Measurements from ENCODE around the gene KCNMB4. TPM values are rescaled to one million over a fixed set of nuclear protein-coding genes. Genes with fewer than 3 reads are reported as not detected.

Gene KCNMB4, protein sequence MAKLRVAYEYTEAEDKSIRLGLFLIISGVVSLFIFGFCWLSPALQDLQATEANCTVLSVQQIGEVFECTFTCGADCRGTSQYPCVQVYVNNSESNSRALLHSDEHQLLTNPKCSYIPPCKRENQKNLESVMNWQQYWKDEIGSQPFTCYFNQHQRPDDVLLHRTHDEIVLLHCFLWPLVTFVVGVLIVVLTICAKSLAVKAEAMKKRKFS
- 12.1 TPM for polyA plus RNA-seq (2013, experiment 1 of 2; ENCODE audit: insufficient read length)
- 11.6 TPM for polyA plus RNA-seq (2013, experiment 2 of 2; ENCODE audit: insufficient read length)

DNA sequence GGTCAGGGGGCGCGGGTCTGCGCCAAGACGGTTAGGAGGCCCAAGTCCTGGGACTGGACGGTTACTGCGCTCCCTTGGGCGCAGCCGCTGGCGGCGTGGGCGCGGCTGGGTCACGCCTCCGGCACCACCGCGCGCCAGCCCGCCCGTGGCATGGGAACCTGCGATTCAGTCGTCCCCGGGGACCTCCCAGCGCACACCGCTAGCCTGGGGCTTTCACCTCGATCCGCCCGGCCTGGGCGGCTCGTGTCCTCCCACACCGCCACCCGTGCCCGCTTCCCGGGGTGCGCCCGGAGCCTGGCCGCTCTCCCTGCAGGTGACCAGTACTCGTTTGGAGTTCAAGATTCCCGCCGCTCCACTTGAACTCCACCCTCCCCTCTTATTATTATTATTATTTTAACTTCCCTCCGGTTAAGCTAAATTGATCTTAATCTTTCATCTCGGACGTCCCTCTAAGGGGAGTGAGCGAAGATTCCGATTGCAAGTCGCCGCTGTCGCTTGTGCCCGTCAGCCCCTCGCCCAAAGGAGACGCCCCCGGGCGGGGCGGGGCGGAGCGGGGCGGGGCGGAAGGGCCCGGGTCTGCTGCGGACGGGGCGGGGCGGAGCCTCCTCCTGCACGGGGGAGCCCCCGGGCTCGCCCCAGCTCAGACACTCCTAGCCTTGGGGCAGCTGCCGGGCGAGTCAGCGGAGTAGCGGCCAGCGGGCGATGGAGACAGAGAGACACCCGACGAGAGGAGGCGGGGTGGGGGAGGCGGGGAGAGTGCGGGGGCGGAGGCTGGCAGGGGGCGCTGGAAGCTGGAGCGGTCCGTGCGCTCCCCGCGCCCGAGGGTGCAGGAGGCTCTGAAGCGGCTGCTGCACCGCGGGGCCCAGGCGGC, at the start of gene KCNMB4:
Gene KCNMB4, plus strand, starts transcription at position 643 of the 871 bp plus-strand sequence. CDS start 445 bp downstream, outside the sequence.
- peak; percentile 55 for DNase-seq

DNA sequence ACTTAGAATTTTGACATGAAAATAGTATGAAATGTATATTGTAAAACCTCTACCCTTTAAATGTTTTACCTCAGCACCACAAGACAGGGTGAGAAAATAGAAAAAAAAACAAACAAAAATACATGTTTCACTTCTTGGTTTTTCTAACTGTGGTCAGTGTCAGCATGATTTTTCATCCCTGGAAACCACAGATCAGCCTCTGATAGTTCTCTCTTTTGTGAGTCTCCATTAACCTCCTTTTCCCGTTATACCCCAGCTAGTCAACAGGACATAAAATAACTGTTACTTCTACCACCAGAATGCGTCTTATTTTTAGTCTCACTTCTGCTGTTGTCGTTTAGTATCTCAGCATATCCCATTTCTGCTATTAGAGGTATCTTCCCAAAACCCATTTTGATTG, 48.3 kb upstream of the KCNMB4 start:
- DNase-seq = no peak

DNA sequence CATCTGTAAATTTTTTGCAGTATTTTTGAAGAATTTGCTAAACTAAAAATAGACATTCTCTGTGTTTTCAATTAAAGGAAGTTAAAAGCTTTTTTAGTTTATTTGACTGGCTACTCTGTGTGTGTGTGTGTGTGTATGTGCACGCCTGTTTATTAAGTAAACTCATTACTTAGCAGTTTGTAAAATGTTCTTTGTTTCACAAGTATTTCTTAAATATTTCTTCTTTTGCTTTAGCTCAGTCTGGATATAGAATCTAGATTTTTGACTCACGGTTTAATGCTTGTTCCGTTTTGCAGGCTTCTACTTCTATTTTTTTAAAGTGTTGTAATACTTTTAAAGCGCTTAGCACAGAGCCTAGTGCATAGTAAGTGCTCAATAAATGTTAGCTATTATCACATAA, 46.5 kb upstream of the KCNMB4 start:
- no peak for DNase-seq

DNA sequence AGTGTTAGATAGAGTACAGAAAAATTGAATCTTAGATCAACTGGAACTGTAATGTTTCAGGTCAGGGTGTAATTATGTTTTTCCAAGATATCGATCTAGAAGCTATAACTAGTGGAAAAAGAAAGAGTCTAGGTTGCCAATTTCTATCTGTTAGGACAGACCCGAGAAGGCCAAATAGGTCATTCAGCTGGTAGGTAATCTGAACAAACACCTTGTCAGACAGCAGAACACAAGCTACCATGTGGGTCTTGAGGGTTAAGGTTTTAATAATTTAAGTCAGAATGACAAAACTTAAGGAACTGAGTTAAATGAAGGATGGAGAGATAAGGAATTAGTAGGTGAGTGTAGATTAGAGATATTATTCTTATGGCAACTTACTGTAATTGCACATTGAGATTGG, 44.9 kb upstream of the KCNMB4 start:
- no peak for DNase-seq

DNA sequence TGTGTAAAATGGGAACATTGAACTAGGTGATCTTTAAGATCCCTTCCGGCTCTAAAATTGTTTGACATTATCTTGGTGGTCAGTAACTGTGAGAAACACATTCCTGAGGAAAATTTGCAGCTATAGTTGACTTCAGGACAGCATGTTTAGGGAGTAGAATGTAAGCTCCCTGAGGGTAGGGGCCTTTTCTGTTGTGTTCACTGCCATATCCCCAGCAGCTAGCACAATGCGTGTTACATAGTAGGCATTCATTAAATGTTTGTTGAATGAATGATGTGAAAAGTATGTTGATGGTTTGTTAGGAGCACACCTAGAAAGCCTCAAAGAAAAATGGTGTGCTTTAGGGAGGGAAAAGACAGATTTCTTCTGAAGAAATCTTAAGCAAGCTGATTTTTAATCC, 38.5 kb upstream of the KCNMB4 start:
- no peak for DNase-seq

DNA sequence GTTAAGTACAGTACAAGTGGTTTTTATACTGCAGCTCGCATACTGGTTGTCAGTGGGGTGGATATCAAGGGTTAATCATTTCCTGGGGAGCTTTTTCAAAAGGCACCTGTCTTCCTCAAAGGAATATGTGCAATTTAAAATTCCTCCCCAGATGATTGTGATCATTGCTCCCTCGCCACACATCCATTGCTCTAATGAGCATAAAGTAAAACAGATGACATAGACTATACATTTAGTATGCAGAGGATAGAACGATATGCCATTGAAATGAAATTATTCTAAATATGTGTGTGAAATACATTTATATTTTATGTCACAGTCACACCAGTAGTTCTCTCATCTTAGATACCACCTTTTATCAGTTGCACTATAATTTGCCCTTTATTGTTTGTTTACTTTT, 36.4 kb upstream of the KCNMB4 start:
- DNase-seq = no peak

DNA sequence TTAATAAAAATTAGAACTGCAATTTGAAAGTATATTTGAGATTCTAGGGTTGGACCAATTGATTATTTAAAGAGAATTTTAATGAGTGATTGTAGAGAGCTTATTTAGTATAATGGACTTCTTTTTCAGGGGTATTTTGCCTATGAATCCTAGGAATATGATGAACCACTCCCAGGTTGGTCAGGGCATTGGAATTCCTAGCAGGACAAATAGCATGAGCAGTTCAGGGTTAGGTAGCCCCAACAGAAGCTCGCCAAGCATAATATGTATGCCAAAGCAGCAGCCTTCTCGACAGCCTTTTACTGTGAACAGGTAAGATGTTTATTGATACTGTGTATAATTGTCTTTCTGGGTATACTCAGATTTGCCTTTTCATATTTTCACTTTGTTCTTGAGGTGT, 35.9 kb upstream of the KCNMB4 start:
- DNase-seq = no peak

DNA sequence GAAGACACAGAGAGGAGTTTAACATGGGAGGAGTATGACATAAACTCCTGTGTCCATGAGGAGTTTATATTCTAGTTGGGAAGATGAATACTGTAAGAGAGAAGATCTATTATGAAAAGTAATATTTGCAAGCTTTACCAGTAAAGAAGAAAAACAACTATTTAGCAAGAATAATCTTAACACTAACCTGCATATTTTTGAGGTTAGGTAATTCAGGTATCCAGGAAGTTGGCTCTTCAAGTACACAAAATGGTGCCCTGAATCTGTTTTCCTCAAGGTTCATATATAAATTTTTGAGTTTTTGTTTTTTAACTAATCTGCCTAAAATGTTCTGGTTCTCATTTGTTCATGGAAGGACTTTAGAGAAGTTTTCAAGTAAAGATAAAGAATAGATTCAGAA, 33.9 kb upstream of the KCNMB4 start:
- no peak for DNase-seq

DNA sequence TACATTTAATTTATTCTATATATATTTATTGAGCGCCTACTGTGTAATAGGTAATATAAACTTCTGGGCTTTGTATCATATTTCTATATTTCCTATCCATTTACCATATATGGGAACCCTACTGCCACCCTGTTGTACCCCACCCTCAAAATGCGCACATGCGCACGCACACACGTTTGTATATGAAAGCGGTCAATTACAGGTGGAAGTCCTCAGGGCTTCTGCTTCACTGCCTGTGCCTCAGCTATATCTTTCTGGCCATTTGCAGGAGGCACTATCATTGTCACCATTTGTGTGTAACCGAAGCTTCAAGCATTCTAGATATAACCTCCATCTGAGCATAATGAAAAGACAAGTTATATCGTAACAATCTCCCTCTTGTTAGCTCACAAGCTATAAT, 31.3 kb upstream of the KCNMB4 start:
- no peak for DNase-seq

DNA sequence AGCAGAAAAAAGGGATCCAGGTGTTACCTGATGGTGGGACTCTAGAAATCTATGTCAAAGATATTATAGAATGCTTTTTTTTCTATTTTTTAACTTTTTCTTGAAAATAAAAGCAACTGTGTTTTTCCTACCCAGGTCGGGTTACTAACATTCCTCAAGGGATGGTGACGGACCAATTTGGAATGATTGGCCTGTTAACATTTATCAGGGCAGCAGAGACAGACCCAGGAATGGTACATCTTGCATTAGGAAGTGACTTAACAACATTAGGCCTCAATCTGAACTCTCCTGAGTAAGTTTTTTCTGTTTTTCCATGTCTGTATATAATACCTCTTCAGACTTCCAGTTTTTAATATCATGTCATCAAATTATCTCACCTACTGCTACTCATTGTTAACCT, 27.6 kb upstream of the KCNMB4 start:
- peak; percentile 20 for DNase-seq

DNA sequence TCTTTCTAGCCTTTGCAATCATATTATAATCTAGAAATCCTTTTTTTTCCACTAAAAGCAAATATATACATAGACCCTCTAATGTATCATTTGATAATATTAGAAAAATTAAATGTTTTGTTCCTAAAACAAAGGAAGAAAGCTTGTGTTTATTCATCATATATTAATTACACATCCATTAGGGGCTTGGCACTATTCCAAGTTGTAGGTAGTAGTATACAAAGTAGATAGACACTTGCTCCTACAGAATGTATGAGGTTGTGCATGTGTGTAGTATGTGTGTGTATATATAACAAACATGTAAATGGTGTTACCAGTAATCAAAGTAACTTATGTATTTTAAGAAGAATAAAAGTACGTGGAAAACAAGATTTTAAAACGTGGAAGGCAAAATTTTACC, 15.0 kb upstream of the KCNMB4 start:
- DNase-seq = no peak

DNA sequence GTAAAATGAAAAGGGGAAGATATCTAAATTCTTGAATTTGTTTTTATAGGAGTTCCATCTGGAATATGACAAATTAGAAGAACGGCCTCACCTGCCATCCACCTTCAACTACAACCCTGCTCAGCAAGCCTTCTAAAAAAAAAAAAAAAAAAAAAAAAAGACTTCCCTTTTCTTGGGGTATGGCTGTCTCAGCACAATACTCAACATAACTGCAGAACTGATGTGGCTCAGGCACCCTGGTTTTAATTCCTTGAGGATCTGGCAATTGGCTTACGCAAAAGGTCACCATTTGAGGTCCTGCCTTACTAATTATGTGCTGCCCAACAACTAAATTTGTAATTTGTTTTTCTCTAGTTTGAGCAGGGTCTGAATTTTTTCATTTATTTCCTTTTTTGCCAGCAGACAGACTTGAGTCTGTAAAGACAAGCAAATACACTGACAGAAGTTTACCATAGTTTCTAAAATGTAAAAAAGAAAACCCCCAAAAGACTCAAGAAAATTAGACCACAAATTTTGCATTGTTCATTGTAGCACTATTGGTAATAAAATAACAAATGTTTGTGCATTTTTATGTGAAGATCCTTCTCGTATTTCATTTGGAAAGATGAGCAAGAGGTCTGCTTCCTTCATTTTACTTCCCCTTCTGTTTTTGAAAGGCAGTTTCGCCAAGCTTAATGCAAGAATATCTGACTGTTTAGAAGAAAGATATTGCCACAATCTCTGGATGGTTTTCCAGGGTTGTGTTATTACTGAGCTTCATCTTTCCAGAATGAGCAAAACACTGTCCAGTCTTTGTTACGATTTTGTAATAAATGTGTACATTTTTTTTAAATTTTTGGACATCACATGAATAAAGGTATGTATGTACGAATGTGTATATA, 12.1 kb upstream of the KCNMB4 start:
- DNase-seq = no peak

DNA sequence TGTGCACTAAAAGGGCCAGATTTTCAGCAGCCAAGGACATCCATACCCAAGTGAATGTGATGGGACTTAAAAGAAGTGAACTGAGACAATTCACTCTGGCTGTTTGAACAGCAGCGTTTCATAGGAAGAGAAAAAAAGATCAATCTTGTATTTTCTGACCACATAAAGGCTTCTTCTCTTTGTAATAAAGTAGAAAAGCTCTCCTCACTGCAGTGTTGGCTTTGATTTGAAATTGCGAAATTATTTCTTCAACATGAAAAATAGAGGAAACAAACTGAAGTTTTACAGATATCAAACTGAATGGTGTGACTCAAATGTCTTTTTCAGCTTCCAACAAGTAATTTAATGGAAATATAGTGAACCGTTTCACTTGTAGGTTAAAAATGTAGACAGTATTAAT, 11.3 kb upstream of the KCNMB4 start:
- DNase-seq = no peak

DNA sequence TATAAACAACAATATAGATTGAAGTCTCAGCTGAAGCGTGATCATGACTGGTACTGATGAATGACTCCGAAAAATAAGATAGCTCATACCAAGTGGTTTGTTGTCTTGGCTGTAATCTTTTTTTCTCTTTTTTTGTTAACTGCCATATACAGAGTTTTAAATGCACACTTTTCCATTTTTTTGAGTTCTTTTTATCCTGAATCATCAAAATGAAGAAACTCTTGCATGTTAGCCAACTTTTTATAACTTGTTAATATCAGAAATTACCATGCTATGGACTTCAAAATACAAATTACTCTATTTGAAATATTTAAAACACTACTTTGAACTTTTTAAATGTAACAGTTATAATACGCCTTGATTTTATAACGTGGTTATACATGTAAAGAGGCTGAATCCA, 10.1 kb upstream of the KCNMB4 start:
- no peak for DNase-seq

DNA sequence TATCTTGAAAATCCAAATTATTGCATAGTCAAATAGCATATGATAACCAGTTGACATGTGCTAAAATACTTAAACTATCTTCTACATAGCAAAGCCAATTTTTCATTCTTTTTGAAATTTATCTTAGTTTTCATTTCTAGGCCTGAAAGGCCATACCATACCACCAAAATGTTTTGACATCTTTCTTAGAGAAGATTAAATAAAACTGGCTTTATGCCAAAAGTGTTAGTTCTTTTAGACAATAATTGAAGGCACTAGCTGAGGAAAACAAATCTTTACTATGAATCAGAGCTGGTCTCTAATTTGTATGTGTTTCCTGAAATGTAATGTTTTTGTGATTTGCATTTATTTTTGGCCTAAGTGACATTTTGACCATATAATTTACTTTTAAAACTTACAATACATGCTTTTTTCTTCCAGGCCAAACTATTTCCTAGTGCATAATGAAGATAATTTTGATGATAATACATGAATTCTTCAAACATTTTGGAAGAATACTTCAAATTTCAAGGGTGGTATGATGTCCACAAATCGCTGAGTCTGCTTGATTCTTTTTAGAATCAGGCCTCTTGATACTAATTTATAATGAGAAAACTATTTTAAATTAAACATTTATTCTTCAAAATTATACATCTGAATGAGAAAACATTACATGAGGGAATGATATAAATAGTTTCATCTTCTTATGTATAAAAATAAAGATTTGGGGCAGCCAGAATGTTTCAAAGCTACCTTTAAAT, 6.5 kb upstream of the KCNMB4 start:
- DNase-seq = no peak

DNA sequence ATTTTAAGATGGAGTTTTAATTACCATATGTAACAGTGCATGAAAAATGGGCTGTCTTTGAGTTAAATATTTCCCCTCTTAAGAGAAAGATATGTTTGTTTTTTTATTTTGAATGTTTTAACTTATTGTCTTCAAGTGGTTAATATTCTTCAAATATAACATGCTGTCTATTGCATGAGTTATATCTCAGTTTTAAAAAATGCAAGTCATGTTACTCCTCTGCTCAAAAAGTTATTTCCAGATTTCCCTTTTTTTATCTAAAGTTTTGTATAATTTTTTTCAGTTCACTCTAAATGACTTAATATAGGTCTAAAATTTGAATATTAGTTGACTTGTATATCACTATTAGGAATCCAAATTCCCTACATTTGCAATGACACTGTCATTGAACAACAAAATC, 5.9 kb upstream of the KCNMB4 start:
- DNase-seq = no peak

DNA sequence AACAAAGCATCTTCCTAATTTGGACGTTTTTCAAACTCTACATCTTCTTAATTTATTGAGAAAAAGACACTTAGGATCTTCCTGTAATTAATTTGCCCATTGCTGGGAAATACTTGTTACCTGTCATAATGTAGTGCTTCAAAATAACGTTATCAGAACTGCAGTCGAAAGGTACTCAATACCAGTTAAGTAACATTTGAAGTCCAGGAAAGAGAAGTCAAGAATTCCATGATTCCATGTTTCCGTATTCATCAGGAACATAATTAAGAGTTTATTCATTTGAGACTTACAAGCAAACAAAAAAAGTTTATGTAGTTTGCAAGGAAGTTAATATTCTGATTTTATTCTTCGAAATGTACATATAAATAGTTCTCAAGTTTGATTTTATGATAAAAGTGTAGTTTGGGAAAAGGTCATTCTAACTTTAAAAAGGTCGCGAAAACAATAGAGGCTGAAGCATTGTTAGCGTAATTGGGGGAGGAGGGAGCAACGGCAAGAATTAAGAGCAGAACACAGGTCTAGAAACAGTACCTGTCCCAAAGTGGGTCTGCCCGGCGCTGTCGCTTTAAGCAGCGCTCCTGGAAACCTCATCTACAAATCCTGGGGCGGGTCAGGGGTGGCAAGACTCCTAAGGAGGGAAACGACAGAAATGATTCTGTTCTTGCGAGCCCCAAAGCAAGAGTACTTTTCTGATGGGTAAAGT, 1.2 kb upstream of the KCNMB4 start:
- no peak for DNase-seq

DNA sequence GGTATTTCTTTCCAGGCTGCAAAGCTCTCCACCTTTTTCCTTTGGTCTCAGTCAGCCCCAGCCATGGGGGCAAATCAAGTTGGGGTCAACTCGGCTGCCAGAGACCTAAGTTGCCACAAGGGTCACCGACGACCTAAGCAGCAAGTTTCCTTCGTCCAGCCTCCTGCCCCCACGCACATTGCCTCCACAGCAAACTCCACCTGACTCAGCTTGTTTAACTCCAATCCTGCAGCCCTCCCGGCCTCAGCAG, 767 bp upstream of the KCNMB4 start:
- DNase-seq = no peak

DNA sequence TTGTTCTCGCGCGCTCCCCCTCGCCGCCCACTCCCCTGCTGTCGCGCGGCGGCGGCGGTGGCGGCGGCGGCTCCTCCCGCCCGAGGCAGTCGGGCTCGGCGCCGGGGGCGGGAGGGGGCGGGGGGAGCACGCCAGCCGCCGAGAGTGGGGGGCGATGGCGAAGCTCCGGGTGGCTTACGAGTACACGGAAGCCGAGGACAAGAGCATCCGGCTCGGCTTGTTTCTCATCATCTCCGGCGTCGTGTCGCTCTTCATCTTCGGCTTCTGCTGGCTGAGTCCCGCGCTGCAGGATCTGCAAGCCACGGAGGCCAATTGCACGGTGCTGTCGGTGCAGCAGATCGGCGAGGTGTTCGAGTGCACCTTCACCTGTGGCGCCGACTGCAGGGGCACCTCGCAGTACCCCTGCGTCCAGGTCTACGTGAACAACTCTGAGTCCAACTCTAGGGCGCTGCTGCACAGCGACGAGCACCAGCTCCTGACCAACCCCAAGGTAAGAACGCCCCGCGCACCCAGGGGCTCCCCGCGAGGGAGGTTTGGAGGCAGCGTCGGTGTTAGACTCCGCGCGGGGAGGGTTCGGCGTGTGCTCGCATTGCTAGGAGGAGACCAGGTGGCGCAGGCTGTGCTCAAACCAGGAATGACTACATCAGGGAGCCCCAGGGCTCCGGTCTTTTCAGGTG, 629 bp downstream of the KCNMB4 start:
- DNase-seq = peak; percentile 33

DNA sequence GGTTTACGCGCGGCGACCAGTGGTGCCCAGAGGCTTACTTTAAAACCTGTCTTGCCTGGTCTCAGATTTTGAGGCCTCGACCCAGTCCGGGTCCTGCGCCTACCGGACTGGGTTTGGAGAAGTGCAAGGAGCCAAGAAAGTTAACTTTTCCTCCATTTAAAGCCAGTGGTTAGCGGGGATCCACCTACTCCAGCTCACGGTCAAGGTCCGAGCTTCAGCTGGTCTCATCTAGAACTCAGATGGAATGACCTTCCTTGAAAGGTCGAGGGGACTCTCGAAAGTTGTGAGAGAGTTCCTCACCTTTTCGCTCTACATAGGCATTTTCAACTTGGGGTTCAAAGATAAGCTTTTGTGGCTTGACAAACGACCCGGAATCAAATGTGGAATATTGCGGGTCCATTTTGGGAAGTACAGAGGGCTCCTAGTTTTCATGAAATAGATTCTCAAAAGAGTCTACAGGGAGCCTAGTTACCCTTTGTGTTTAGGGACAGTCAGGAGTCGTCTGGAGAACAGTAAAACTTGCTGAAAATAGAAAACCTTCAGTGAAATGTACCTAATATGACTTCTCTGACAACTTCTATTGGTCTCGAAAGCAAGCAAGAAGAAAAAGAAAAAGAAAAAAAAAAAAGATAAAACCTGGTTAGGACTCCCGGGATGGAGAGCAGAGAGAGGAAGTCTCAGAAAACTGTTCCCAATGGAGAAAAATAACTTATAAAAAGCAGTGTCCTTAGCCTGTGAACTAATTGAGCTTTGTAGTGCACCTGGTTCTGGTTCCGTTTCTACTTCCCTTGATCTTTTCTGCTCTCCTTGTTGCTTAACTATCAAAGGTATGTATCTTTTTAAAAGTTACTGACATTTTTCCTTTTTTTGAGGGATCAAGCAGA, 1.4 kb downstream of the KCNMB4 start:
- DNase-seq = peak; percentile 11
